Heart left ventricle (tissue), 16 donors: ENCODE results near the gene DIO3. TPM values are rescaled to one million over a fixed set of nuclear protein-coding genes. Genes with fewer than 3 reads are reported as not detected.

Source experiments
- ATAC-seq, 4 donors: fragments of 200-7000 bp; cut with Tn5 transposase; one replicate each; pipeline ENCODE4 v1.9.1; 2020 to 2022; ENCODE audit warnings: moderate library complexity in 4 of 4, mild to moderate bottlenecking in 3 of 4, moderate number of reproducible peaks in 1 of 4
- DNase-seq, 5 donors: peaks; one replicate each; pipeline ENCODE4 v3.0.0-alpha.2; 2020
- H3K27ac ChIP-seq, 12 donors: fragments of 200-600 bp; sonication (generic) in 4 of 12; one replicate each; pipeline versions ENCODE4 v1.5.0 to v1.8.0; 2016 to 2022; ENCODE audit warnings: mild to moderate bottlenecking in 2 of 12
- H3K27me3 ChIP-seq, 9 donors: fragments of 200-600 bp; sonication (generic) in 2 of 9; one replicate each; pipeline versions ENCODE4 v1.5.1 to v1.8.0; 2016 to 2022; ENCODE audit warnings: mild to moderate bottlenecking in 3 of 9
- H3K36me3 ChIP-seq, 9 donors: fragments of 200-600 bp; sonication (generic) in 2 of 9; one replicate each; pipeline versions ENCODE4 v1.5.0 to v1.8.0; 2018 to 2022; ENCODE audit warnings: mild to moderate bottlenecking in 2 of 9
- H3K4me1 ChIP-seq, 12 donors: fragments of 200-600 bp; sonication (generic) in 4 of 12; one replicate each; pipeline versions ENCODE4 v1.5.0 to v1.8.0; 2016 to 2022; ENCODE audit warnings: mild to moderate bottlenecking in 3 of 12
- H3K4me3 ChIP-seq, 12 donors: fragments of 200-600 bp; sonication (generic) in 4 of 12; one replicate each; pipeline versions ENCODE4 v1.5.0 to v1.8.0; 2017 to 2022; ENCODE audit warnings: mild to moderate bottlenecking in 9 of 12, moderate library complexity in 4 of 12
- H3K9me3 ChIP-seq, 12 donors: fragments of 200-600 bp; sonication (generic) in 4 of 12; one replicate each; pipeline versions ENCODE4 v1.5.0 to v1.8.0; 2016 to 2022; ENCODE audit warnings: mild to moderate bottlenecking in 1 of 12
- POLR2A ChIP-seq, 2 donors: fragments of 450-650 bp; IDR thresholded peaks; one replicate each; pipeline ENCODE4 v1.6.1; 2017; ENCODE audit warnings: antibody characterized with exemption in 2 of 2, mild to moderate bottlenecking in 2 of 2, moderate library complexity in 2 of 2
- WGBS, 4 donors: extraction: QIAGEN DNeasy Blood & Tissue Kit in 2 of 4; methylation state at CpG; one replicate each; pipeline versions ENCODE4 v1.1.5 to v1.1.7; 2013 to 2018; 5-methylcytosine and 5-hydroxymethylcytosine counted together
- intact Hi-C, 10 donors: fragments of 100-400 bp; cut with DNase I; formaldehyde crosslinking; loops; one replicate each; pipeline versions ENCODE4 v1.11.1 to v1.14.2; 2022
- polyA plus RNA-seq, 2 donors: library from polyadenylated mRNA; stranded (reverse); fragments of 200-250 nt; gene quantifications; one replicate each; pipeline ENCODE4 v1.2.3, GENCODE V29; 2013
- total RNA-seq, 9 donors: library from RNA; depleted of rRNA in 2 of 9; stranded (reverse); fragments of >200 nt in 2 of 9; fragmentation: NEBNext Ultra II Directional in 3 of 9; extraction: Animal tissue kit (Norgen Biotek cat#: 25700) in 3 of 9; gene quantifications; one replicate each; pipeline versions ENCODE4 v1.1.0 to v1.2.4, GENCODE V29; 2016 to 2023
- TF ChIP-seq, protein P1 (sequence below), 12 donors: fragments of 200-600 bp; sonication (generic) in 4 of 12; IDR thresholded peaks; one replicate each; pipeline versions ENCODE4 v1.5.0 to v1.8.0; 2018 to 2022; ENCODE audit warnings: antibody characterized with exemption in 12 of 12, mild to moderate bottlenecking in 5 of 12
- donor health status: ischemic (EF 13 %, LVEDD 7.1; RV severe dilation, severe dysfunction).
- donor health status: healthy with polysubstance abuse.
- donor health status: DM: no; HTN: yes; CAD: no.
- donor health status: DM: no; HTN: no; CAD: no.
- donor health status: ischemic (EF 25% LVEDD 6.9; RV normal size, moderate dysfunction).
- donor health status: ischemic (EF 25% LVEDD 5.7; RV mildly dilated, moderate dysfunction).
- donor health status: healthy.
- donor health status: DM: yes; HTN: yes; CAD: no.
- donor health status: ischemic (EF 35%, LVEDD 5.7; RV mildly dilated, moderate dysfunction).
- donor health status: nonischemic (EF 11% LVEDD 7.7; RV severe dilation, severe dysfunction).
- donor health status: DM: yes; HTN: yes; CAD: no.
- donor health status: PGD.
- donor health status: ischemic (EF 29% LVEDD 5.4; RV normal size, mild dysfunction).
- donor health status: nonischemic (EF 23%, LVEDD 6.1; RV moderate dilation, normal function).

The DIO3 gene
- total and polyA plus RNA-seq, 11 donors: 0.12 to 0.48 (median 0.24) TPM; not detected in 6

DNA sequence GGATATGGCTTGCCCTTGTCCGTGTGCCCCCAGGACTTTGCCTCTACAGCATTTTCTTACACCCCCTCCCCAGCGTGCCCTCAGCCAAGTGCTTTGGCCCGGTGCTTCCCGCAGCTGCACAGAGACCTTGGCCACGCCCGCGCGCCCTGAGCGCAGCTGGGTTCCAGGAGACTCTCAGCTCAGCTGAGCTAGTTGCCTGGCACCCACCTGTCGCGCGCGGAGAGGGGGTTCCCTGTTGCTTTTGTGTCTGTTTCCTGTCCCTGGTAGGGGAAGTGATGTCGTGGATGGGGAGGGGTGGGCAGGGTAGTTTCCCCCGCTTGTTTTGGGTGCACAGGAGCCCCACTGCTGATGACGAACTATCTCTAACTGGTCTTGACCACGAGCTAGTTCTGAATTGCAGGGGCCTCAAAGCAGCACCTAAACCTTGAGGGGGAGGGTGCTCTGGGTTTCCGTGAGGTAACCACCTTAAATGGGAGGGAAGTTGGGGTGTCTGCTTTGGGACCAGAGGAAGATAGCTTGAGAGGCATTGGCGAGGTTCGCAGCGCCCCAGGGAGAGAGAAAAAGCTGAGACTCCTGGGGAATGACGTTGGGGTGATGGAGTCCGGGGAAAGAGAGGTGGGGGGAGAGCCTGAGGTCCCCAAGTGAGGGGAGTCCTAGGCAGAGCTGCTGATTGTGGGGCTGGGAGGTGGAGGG, 1.5 kb downstream of the DIO3 start:
- 8 to 11% (median 10%) methylated on average over 14 to 23 of the region's 23 CpGs for WGBS, 4 donors
- no peaks in the 10 kb centered on the region for H3K36me3 ChIP-seq
- no peak overlapping the region for H3K4me3 ChIP-seq
- peaks cover 0 to 28% (median 2%) of the 10 kb centered on the region in 12 donors for H3K4me1 ChIP-seq
- DNase-seq: peak in 1 of 5 donors; percentile 48
- ATAC-seq: no peak
- H3K27me3 ChIP-seq: peaks cover 45 to 91% (median 79%) of the 10 kb centered on the region in 9 donors
- intact Hi-C loops: no loop called here
- peaks cover 0 to 18% (median 8%) of the 10 kb centered on the region in 12 donors for H3K9me3 ChIP-seq
- no peak overlapping the region for H3K27ac ChIP-seq
- no peak for TF ChIP-seq POLR2A (IDR thresholded peaks at IDR 0.05)
- TF ChIP-seq, protein P1, sequence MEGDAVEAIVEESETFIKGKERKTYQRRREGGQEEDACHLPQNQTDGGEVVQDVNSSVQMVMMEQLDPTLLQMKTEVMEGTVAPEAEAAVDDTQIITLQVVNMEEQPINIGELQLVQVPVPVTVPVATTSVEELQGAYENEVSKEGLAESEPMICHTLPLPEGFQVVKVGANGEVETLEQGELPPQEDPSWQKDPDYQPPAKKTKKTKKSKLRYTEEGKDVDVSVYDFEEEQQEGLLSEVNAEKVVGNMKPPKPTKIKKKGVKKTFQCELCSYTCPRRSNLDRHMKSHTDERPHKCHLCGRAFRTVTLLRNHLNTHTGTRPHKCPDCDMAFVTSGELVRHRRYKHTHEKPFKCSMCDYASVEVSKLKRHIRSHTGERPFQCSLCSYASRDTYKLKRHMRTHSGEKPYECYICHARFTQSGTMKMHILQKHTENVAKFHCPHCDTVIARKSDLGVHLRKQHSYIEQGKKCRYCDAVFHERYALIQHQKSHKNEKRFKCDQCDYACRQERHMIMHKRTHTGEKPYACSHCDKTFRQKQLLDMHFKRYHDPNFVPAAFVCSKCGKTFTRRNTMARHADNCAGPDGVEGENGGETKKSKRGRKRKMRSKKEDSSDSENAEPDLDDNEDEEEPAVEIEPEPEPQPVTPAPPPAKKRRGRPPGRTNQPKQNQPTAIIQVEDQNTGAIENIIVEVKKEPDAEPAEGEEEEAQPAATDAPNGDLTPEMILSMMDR (IDR thresholded peaks at IDR 0.05): no peak

DNA sequence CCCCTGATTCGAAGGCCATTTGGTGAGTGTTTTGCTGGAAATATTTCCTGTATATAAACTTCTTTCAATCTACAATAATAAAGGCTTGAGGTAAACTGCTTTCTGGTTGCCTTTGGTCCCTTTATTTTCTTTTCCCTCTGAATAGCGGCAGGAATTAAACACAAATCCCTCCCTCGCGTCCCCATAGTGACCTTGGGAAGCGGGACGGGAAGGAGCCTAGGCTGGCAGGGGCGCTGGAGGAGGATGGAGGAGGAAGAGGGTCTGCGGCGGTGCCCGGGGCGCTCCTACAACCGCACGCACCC, 2.0 kb downstream of the DIO3 start:
- no peaks in the 10 kb centered on the region for H3K36me3 ChIP-seq
- peaks cover 0 to 28% (median 2%) of the 10 kb centered on the region in 12 donors for H3K4me1 ChIP-seq
- 1 to 6% (median 2%) methylated on average over 13 of the region's 13 CpGs for WGBS, 4 donors
- TF ChIP-seq POLR2A (IDR thresholded peaks at IDR 0.05): no peak
- TF ChIP-seq, protein P1 (IDR thresholded peaks at IDR 0.05): no peak
- H3K27me3 ChIP-seq: peaks cover 41 to 91% (median 74%) of the 10 kb centered on the region in 9 donors
- DNase-seq: no peak
- ATAC-seq: no peak
- H3K27ac ChIP-seq: no peak overlapping the region
- peaks cover 0 to 18% (median 8%) of the 10 kb centered on the region in 12 donors for H3K9me3 ChIP-seq
- intact Hi-C loops: no loop called here
- H3K4me3 ChIP-seq: no peak overlapping the region

- ATAC-seq (no peak), DNase-seq (peak in 1 of 5 donors; percentile 39)
- Histone ChIP-seq H3K27ac (no peak overlapping the region), H3K27me3 (peaks cover 41 to 91% (median 69%) of the 10 kb centered on the region in 9 donors), H3K9me3 (peaks cover 0 to 18% (median 8%) of the 10 kb centered on the region in 12 donors), H3K4me1 (peaks cover 0 to 28% (median 2%) of the 10 kb centered on the region in 12 donors), H3K36me3 (no peaks in the 10 kb centered on the region), H3K4me3 (peak overlapping the region in 1 of 12 donors; percentile 18)
- 1 to 3% (median 2%) methylated on average over 32 to 54 of the region's 54 CpGs for WGBS, 4 donors
- TF ChIP-seq, protein P1 (IDR thresholded peaks at IDR 0.05): no peak
- no peak for TF ChIP-seq POLR2A (IDR thresholded peaks at IDR 0.05)
- intact Hi-C loops: no loop called here
Observed at GRCh38 chr14:101563654-101564443, 2.6 kb downstream of the DIO3 start.

GRCh38 chr14:101564444-101564776, 3.1 kb downstream of the DIO3 start:
- DNase-seq (no peak), ATAC-seq (no peak)
- intact Hi-C loops: no loop called here
- Histone ChIP-seq H3K4me1 (peaks cover 0 to 25% (median 2%) of the 10 kb centered on the region in 12 donors), H3K36me3 (no peaks in the 10 kb centered on the region), H3K4me3 (peak overlapping the region in 6 of 12 donors; percentile 18 to 51 (median 36)), H3K27me3 (peaks cover 38 to 86% (median 65%) of the 10 kb centered on the region in 9 donors), H3K27ac (no peak overlapping the region), H3K9me3 (peaks cover 0 to 18% (median 8%) of the 10 kb centered on the region in 12 donors)
- TF ChIP-seq POLR2A (IDR thresholded peaks at IDR 0.05): no peak
- TF ChIP-seq, protein P1 (IDR thresholded peaks at IDR 0.05): no peak
- WGBS, 4 donors: 0 to 3% (median 2%) methylated on average over 21 of the region's 21 CpGs
